Stimulated activated CD8-positive, alpha-beta memory T cell treated with anti-CD3 and anti-CD28 coated beads, Interleukin-4, amount 100 ng/mL, for 1 hour (primary cell): Measurements from ENCODE around the gene HAUS5.

Experiments used
- DNase-seq, 2 donors: peaks; one replicate each; pipeline ENCODE4 v3.0.0-alpha.2; 2020; ENCODE audit warnings: low read depth in 2 of 2, low spot score in 1 of 2

HAUS5 gene

GRCh38 chr19:35608251-35608650, 4.3 kb upstream of the HAUS5 start:
- DNase-seq = no peak

GRCh38 chr19:35609851-35610353, 2.6 kb upstream of the HAUS5 start:
- DNase-seq = no peak

GRCh38 chr19:35612224-35612558, 344 bp upstream of the HAUS5 start:
- no peak for DNase-seq

- DNase-seq = no peak
These were observed 1.0 kb downstream of the HAUS5 start for GRCh38 chr19:35613574-35613973.

GRCh38 chr19:35615036-35615435, 2.5 kb downstream of the HAUS5 start:
- no peak for DNase-seq

GRCh38 chr19:35618857-35619256, 6.3 kb downstream of the HAUS5 start:
- no peak for DNase-seq

- DNase-seq = no peak
These were observed 6.9 kb downstream of the HAUS5 start for GRCh38 chr19:35619290-35619923.

- no peak for DNase-seq
These were observed 7.5 kb downstream of the HAUS5 start for GRCh38 chr19:35620001-35620400.

- DNase-seq = no peak
These were observed 9.2 kb downstream of the HAUS5 start for GRCh38 chr19:35621708-35622107.

GRCh38 chr19:35622750-35623149, 10.2 kb downstream of the HAUS5 start:
- no peak for DNase-seq

GRCh38 chr19:35623327-35624010, 10.9 kb downstream of the HAUS5 start:
- no peak for DNase-seq

- no peak for DNase-seq
These were observed 15.7 kb downstream of the HAUS5 start for GRCh38 chr19:35628264-35628564.

GRCh38 chr19:35628565-35629331, 16.2 kb downstream of the HAUS5 start, which contains the start of gene RBM42:
Gene RBM42, plus strand, starts transcription at chr19:35629036. Its CDS starts 118 bp downstream, at chr19:35629154.
- peak; percentile 95 for DNase-seq

GRCh38 chr19:35629332-35629633, 16.7 kb downstream of the HAUS5 start:
- no peak for DNase-seq

GRCh38 chr19:35633727-35634440, 21.3 kb downstream of the HAUS5 start:
- DNase-seq = no peak

GRCh38 chr19:35636651-35637050, 24.1 kb downstream of the HAUS5 start:
- DNase-seq = no peak

GRCh38 chr19:35637165-35637564, 24.6 kb downstream of the HAUS5 start:
- DNase-seq = no peak

GRCh38 chr19:35639321-35639639, 26.7 kb downstream of the HAUS5 start:
- no peak for DNase-seq

GRCh38 chr19:35639863-35640262, 27.3 kb downstream of the HAUS5 start:
- no peak for DNase-seq

- DNase-seq = no peak
These were observed 29.1 kb downstream of the HAUS5 start, which contains the start of gene ETV2 for GRCh38 chr19:35641515-35642151. Gene ETV2, plus strand, starts transcription at chr19:35641745. Its CDS starts 716 bp downstream, at chr19:35642461.

GRCh38 chr19:35642312-35642711, 29.8 kb downstream of the HAUS5 start:
- no peak for DNase-seq
